HG02973 (cell line): Measurements from ENCODE around the gene GSX1.

Source experiments
- ATAC-seq: cut with Tn5 transposase; IDR thresholded peaks from one replicate; pipeline ENCODE4 v1.9.1; 2021; ENCODE audit warnings: moderate library complexity; ENCODE audit not compliant: unreplicated experiment

The GSX1 gene

DNA sequence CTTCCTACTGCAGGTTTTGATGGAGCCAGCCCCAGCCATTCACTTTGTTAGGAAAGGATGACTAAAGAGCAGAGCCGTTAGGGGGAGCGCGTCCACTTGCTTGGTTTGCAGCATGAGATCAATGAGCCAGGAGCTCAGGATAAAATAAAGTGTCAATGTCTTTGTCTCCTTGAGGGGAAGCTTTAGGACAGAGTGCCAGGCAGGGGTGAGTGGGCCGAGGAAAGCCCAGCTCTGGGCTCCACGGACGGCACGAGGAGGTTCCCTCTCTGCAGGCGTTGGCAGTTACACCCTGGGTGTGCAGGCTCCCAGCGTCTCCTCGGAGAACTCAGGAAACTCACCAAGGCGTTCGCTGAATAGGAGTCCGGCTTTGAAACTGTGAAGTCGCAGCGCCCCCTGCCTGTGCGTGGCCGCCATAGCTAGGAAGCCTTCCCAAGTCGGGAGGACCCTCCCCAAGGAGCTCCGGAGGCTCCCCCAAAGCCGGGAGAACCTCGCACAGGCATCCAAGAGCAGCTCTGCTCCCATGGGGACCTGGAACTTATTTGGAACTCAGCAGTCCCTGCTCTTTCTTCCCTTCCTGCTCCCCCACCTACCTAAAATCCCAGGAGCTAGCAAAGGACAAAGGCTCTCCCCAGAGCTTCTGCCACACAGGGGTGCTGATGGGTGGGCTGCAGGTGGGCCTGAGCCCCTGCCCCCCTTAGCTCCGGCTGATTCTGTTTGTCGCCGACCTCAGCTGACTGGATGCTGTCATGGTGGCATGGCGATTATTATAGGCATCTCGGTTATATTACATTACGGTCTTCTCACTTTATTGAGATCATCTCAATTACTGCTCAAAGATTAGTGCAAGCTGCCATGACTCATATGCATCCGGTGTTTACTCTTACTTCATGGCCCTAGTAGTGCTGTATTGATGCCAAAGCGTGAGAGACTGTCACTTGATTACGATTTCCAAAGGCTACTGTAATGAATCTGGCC, 34.4 kb downstream of the GSX1 start:
- ATAC-seq, result no peak

DNA sequence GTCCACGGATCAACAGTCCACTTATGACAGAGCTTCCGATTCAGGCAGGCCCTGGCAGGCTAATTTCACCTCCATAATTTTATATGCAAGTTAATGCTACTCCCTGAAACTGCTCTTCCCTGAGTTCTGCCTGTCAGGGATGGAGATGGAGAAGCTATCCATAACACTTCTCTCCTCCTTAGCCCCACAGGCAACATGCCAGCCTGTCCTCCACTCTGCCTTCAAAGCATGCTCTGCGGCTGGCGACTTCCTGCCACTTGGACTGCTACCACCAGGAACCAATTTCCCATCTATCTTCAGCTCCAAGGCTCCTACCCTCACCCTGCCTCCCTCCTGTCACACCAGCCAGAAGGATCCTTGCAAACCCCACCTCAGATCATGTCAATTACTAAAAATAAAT, 35.4 kb downstream of the GSX1 start:
- no peak for ATAC-seq

- no peak for ATAC-seq
These were observed 37.7 kb downstream of the GSX1 start for GRCh38 chr13:27830010-27830409.

- no peak for ATAC-seq
These were observed 40.9 kb downstream of the GSX1 start for GRCh38 chr13:27833206-27833605.

DNA sequence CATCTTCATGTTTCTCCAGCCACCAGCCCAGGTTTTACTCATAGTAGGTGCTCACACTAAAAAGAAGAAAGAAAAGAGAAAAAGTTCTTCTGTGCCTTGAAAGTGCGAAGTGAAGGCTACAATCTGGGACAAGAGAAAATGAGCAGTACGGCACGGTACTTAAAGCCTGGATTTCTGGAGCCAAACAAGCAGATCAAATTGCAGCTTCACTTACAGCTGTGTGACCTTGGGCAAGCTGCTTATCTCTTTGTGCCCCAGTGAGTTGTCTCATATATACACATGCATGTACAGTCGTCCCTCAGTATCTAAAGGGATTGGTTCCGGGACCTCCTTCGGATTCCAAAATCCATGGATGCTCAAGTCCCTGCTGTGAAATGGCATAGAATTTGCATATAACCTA, 41.8 kb downstream of the GSX1 start:
- no peak for ATAC-seq

DNA sequence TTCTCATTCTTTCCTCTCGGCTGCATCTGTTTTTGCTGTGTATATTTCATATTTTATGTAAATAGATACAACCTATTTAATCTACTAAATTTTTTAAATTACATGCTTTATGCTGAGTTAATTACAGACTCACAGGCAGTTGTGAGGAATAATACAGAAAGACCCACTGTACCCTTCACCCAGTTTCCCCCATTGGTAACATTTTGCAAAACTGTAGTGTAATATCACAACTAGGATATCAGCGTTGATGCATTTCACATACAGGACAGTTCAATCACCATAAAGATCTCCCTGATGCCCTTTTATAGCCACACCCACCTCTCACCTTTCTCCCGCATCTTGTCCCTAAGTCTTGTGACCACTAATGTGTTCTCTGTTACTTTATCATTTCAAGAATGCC, 43.5 kb downstream of the GSX1 start:
- no peak for ATAC-seq

- no peak for ATAC-seq
These were observed 47.7 kb downstream of the GSX1 start for GRCh38 chr13:27839809-27840467.

- ATAC-seq, result no peak
These were observed 50.3 kb downstream of the GSX1 start for GRCh38 chr13:27842571-27842970.
